Neutrophil (primary cell): ENCODE results near the gene OR2A42.
"Not testable (repeated sequence)": the region's sequence is repeated elsewhere in the genome, so short reads cannot be mapped to it uniquely, and the experiment has no call there.

Experiments
- H3K27ac ChIP-seq: fragments of 200-600 bp; sonication (generic); 2 replicates; pipeline ENCODE4 v1.5.1; 2016; ENCODE audit warnings: mild to moderate bottlenecking, moderate library complexity
- H3K27me3 ChIP-seq: fragments of 200-600 bp; sonication (generic); 2 replicates; pipeline ENCODE4 v1.6.0; 2016; ENCODE audit warnings: mild to moderate bottlenecking
- H3K36me3 ChIP-seq: fragments of 200-600 bp; sonication (generic); 2 replicates; pipeline ENCODE4 v1.5.1; 2017
- H3K4me1 ChIP-seq, 2 experiments: fragments of 200-600 bp in 1 of 2; sonication (generic) in 1 of 2; 1 replicate in 1 of 2; 2 replicates in 1 of 2; pipeline versions ENCODE4 v1.5.1 to v1.6.1; 2013 to 2016; ENCODE audit warnings: low read depth in 1 of 2, low read length in 1 of 2, mild to moderate bottlenecking in 1 of 2, moderate library complexity in 1 of 2; ENCODE audit not compliant: control insufficient read depth in 1 of 2, insufficient read depth in 1 of 2
- H3K4me3 ChIP-seq, 2 experiments: fragments of 200-600 bp in 1 of 2; sonication (generic) in 1 of 2; 1 replicate in 1 of 2; 2 replicates in 1 of 2; pipeline ENCODE4 v1.5.1; 2013 to 2016; ENCODE audit warnings: low read depth in 1 of 2, low read length in 1 of 2, mild to moderate bottlenecking in 1 of 2, moderate library complexity in 1 of 2
- H3K9me3 ChIP-seq: fragments of 200-600 bp; sonication (generic); 2 replicates; pipeline ENCODE4 v1.5.1; 2016

The OR2A42 gene

DNA sequence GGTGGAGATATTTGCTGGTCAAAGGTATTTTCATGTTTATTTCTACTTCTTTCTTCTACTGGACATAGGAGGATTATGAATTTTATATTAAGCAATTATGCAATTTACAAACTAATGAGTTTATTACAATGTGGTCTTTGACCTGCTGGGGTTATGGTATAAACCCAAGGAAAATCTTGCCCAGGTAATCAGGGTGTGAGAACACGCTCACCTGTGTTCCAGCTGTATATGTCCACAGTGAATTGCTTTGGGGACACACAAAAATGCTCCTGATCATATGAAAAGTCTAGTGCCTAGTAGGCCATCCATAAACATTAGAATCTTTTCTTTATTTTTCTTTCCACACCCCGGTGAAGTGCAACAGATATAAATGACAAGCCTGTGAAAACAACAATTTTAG is at the start of gene OR2A42:
Gene OR2A42, minus strand, starts transcription at position 241 of the 400 bp plus-strand sequence. CDS start 6,762 bp downstream, outside the sequence.
- H3K27ac ChIP-seq, H3K4me3 ChIP-seq, H3K9me3 ChIP-seq, H3K27me3 ChIP-seq, H3K4me1 ChIP-seq, H3K36me3 ChIP-seq: not testable (repeated sequence)

- H3K36me3 ChIP-seq, H3K27ac ChIP-seq, H3K4me3 ChIP-seq, H3K4me1 ChIP-seq, H3K27me3 ChIP-seq, H3K9me3 ChIP-seq: not testable (repeated sequence)
These were observed 47.9 kb upstream of the OR2A42 start for GRCh38 chr7:144287171-144287784.

DNA sequence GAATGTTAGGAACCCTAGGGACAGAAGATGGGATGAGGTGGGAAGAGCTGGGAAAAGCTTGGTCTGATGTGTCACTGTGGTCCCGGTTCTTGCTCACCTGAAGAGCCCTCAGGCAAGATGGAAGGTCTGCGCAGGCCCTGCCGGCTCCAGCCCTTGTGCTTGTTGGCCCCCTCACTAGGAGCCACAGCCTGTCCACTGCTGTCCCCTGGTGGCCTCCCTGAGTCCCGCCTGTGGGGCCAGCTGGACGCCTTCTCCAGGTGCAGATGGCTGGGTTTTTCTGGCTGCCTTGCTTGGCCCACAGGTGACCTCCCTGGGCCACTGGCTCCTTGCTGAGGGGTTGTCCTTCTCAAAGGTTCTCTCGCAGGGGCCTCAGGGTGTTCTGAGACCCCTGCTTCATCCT is 44.3 kb upstream of the OR2A42 start:
- H3K27me3 ChIP-seq, H3K36me3 ChIP-seq, H3K4me3 ChIP-seq: not testable (repeated sequence)

DNA sequence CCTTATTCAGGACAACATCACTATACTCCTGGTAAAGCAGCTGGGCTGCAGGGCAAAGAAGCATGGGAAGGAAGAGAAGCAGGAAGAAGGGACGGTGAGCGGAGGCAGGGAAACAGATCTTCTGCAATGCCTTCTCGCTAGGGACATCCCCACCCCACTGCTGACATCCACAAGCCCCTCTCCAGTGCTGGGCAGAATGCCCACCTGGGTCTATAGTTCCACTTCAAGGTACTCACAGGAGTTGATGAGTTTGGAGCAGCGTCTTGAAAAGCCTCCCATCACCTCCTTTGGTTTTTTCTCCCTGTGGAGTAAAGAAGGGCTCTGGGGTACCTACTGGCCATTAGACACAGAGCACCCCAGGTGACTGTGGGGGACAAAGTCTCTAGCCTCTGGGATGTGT is 43.1 kb upstream of the OR2A42 start:
- not testable (repeated sequence) for H3K9me3 ChIP-seq, H3K4me3 ChIP-seq, H3K4me1 ChIP-seq, H3K27ac ChIP-seq, H3K36me3 ChIP-seq, H3K27me3 ChIP-seq

More for the DNA sequence above, 44.3 kb upstream of the OR2A42 start:
- H3K27ac ChIP-seq, H3K9me3 ChIP-seq, H3K4me1 ChIP-seq: not testable (repeated sequence)

DNA sequence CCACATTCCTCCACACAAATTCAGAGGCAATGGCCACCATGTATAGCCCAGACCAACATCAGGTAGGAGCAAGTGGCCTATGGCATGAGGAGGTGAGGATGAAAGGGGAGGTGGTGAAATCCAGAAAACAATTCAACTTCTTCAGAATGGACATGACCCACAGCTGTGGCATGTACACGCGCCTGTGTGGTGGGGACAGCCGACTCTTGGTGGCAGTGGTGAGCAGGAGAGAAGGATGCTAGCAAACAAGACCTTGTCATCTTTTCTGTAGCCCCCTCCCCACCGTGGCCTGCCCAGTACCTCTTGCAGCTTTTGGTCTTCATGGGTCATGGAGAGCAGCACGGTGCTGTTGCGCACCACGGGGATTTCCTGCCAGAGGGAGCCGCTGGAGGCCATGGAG is 42.6 kb upstream of the OR2A42 start:
- not testable (repeated sequence) for H3K27ac ChIP-seq, H3K9me3 ChIP-seq, H3K36me3 ChIP-seq, H3K27me3 ChIP-seq, H3K4me3 ChIP-seq, H3K4me1 ChIP-seq

DNA sequence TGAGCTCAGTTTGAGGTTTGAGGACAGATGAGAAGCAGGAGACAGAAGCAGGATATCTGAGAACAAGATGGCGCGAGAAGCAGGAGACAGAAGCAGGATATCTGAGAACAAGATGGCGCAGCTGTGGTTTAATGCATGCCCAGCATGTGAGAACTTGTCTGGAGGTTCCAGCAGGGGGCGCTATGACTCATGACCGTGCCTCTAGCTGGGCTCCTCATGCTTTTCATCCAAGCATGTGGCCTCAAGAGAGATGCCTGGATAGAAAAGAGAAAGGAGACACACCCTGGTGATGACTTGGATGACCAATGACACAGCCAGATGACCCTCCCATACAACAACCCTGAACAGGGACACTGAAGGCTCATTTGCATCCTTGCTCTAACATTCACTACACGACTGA is 40.6 kb upstream of the OR2A42 start:
- not testable (repeated sequence) for H3K27ac ChIP-seq, H3K4me1 ChIP-seq, H3K27me3 ChIP-seq, H3K9me3 ChIP-seq, H3K4me3 ChIP-seq, H3K36me3 ChIP-seq

DNA sequence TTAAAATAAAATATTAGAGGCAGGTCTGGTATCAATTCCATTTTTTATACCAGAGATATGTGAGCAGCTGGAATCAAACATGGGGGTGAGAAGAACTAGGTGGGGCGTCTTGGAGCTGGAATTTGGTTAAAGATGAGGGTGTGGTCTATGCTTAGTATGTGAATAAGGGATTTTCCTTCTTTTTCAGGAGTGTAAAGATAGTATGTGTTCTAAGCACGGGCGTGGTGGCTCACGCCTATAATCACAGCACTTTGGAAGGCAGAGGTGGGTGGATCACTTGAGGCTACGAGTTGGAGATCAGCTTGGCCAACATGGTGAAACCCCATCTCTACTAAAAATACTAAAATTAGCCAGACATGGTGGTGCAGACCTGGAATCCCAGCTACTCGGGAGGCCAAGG is 35.9 kb upstream of the OR2A42 start:
- not testable (repeated sequence) for H3K27ac ChIP-seq, H3K4me3 ChIP-seq, H3K36me3 ChIP-seq, H3K9me3 ChIP-seq, H3K4me1 ChIP-seq, H3K27me3 ChIP-seq

- H3K4me1 ChIP-seq, H3K4me3 ChIP-seq, H3K27me3 ChIP-seq, H3K36me3 ChIP-seq, H3K9me3 ChIP-seq, H3K27ac ChIP-seq: not testable (repeated sequence)
These were observed 29.8 kb upstream of the OR2A42 start, which contains the start of gene CTAGE8 for GRCh38 chr7:144269188-144269587. CTAGE8 (minus strand) TSS chr7:144269288; CDS start chr7:144269250, 38 bp downstream.

GRCh38 chr7:144264692-144265091 is 25.3 kb upstream of the OR2A42 start, which contains the start of gene OR2A7:
OR2A7 (minus strand) TSS chr7:144264792; CDS start chr7:144259628, 5,164 bp downstream.
- not testable (repeated sequence) for H3K4me3 ChIP-seq, H3K27ac ChIP-seq, H3K36me3 ChIP-seq, H3K27me3 ChIP-seq, H3K9me3 ChIP-seq, H3K4me1 ChIP-seq

DNA sequence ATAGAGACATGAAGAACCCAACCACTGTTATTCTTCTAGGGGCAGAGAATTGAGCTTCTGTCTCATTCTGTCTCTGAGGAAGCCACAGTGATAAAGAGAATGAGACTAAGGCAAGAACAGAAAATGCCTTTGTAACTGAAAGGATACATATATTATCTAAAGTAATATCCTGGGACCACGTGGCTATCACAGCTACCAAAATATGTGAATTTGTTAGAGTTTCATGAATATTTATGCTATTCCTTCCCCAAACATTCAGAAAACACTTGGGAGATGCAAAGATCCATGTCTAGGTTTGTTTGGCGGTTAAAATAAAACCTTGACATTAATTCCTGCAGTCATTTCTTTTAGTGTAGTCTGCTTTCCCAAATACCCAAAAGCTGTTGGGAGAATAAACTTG is 22.7 kb upstream of the OR2A42 start:
- not testable (repeated sequence) for H3K4me1 ChIP-seq, H3K27ac ChIP-seq, H3K36me3 ChIP-seq, H3K4me3 ChIP-seq, H3K9me3 ChIP-seq, H3K27me3 ChIP-seq

- not testable (repeated sequence) for H3K4me3 ChIP-seq, H3K27me3 ChIP-seq, H3K9me3 ChIP-seq, H3K4me1 ChIP-seq, H3K27ac ChIP-seq, H3K36me3 ChIP-seq
These were observed 19.7 kb upstream of the OR2A42 start for GRCh38 chr7:144259067-144259466.
